Measurements from ENCODE around the gene RPL31. TPM values are rescaled to one million over a fixed set of nuclear protein-coding genes. Genes with fewer than 3 reads are reported as not detected.

Gene RPL31
- total RNA-seq, 2 donors from 2014 or later: 316 to 425 TPM

DNA sequence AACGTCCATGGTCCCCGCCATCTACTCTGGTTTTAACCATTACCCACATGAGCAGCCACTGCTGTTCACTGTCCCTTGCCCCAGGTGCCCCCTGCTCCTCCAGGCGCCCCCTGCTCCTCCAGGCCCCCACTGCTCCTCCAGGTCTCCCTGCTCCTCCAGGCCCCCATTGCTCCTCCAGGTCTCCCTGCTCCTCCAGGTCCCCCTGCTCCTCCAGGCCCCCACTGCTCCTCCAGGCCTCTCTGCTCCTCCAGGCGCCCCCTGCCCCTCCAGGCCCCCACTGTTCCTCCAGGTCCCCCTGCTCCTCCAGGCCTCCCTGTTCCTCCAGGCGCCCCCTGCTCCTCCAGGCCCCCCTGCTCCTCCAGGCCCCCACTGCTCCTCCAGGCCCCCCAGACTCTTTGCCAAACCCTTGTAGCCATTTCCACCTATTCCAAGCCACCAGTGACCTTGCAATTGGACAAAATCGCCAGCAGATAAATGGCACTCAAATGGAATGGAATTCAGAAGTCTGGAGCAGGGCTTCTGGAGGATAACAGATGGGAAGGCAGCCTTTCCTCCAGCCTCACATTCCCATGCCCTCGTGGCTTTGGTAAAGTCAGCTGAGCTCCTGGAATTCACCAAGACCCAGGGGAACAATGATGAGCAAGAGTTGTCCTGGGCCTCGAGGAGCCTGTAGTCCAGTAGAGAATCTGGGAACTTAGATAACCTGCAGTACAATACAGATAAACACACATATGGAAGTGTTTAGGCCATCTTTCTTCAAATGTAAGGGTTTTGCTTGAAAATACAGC lies 13.3 kb upstream of the RPL31 start:
- no peaks in the 10 kb centered on the region for H3K27me3 ChIP-seq
- 74 to 78% methylated on average over 8 of the region's 8 CpGs for WGBS, 2 donors
- intact Hi-C loops (cut with DNase I): loop anchor here (5.0 kb wide), 2 partner anchors 47 to 377 kb away; no protein-coding TSS in a partner anchor
- H3K36me3 ChIP-seq (replicated peaks in 1 of 2; ENCODE audit: insufficient read depth in 1 of 2, low read depth in 2 of 2): peaks cover 0 to 6% of the 10 kb centered on the region in 2 donors
- no peaks in the 10 kb centered on the region for H3K4me1 ChIP-seq
- DNase-seq (no peak), ATAC-seq (no peak)
- TF ChIP-seq, protein P1, sequence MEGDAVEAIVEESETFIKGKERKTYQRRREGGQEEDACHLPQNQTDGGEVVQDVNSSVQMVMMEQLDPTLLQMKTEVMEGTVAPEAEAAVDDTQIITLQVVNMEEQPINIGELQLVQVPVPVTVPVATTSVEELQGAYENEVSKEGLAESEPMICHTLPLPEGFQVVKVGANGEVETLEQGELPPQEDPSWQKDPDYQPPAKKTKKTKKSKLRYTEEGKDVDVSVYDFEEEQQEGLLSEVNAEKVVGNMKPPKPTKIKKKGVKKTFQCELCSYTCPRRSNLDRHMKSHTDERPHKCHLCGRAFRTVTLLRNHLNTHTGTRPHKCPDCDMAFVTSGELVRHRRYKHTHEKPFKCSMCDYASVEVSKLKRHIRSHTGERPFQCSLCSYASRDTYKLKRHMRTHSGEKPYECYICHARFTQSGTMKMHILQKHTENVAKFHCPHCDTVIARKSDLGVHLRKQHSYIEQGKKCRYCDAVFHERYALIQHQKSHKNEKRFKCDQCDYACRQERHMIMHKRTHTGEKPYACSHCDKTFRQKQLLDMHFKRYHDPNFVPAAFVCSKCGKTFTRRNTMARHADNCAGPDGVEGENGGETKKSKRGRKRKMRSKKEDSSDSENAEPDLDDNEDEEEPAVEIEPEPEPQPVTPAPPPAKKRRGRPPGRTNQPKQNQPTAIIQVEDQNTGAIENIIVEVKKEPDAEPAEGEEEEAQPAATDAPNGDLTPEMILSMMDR (IDR thresholded peaks at IDR 0.05): no peak
- TF ChIP-seq POLR2A (IDR thresholded peaks at IDR 0.05): no peak
- no peak overlapping the region for H3K4me3 ChIP-seq
- H3K27ac ChIP-seq: no peak overlapping the region
- no peaks in the 10 kb centered on the region for H3K9me3 ChIP-seq

DNA sequence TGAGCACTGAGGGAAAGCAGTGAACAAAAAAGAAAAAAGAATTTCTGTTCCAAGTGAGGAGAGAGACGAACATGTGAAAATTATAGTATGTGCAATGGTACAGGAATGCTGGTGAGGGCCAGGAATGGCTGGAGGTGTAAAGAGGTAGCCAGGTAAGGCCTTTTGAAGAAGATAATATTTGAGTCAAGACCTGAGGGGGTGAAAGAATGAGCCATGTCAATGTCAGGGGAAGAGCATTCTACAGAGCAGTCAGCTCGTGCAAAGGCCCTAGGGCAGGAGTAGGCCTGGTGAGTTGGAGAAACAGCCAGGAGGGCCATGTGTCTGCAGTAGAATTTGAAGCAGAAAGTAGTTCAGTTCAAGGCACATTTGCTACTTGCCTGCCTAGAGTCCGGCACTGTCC lies 12.4 kb upstream of the RPL31 start:
- no peak overlapping the region for H3K4me3 ChIP-seq
- TF ChIP-seq, protein P1 (IDR thresholded peaks at IDR 0.05): no peak
- TF ChIP-seq POLR2A (IDR thresholded peaks at IDR 0.05): no peak
- WGBS, 2 donors: 92 to 94% methylated on average over 3 of the region's 3 CpGs
- no peak overlapping the region for H3K27ac ChIP-seq
- intact Hi-C loops (cut with DNase I): loop anchor here (5.0 kb wide), 2 partner anchors 47 to 377 kb away; no protein-coding TSS in a partner anchor
- no peaks in the 10 kb centered on the region for H3K4me1 ChIP-seq
- no peaks in the 10 kb centered on the region for H3K27me3 ChIP-seq
- DNase-seq: no peak
- no peak for ATAC-seq
- peaks cover 0 to 6% of the 10 kb centered on the region in 2 donors for H3K36me3 ChIP-seq (replicated peaks in 1 of 2; ENCODE audit: insufficient read depth in 1 of 2, low read depth in 2 of 2)
- H3K9me3 ChIP-seq: no peaks in the 10 kb centered on the region

DNA sequence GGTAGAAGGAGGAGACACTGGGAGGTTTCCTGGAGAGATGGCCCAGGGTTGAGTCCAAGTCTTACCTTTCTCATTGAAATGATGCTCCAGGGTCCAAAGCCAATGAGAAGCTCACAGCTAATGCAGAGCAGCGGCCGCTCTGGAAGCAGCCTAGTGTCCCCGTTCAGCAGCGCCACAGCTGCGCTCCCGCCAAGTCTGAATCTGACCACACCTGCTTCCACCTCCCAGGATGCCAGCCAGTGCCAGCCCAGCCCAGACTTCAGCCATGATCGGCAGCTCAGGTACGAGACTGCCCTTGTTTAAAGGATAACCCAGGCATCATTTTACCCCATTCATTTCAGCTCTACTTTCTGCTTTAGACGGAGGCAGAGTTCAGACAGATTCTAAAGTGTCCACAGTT lies 11.9 kb upstream of the RPL31 start:
- no peak for TF ChIP-seq POLR2A (IDR thresholded peaks at IDR 0.05)
- TF ChIP-seq, protein P1 (IDR thresholded peaks at IDR 0.05): no peak
- peaks cover 0 to 8% of the 10 kb centered on the region in 2 donors for H3K36me3 ChIP-seq (replicated peaks in 1 of 2; ENCODE audit: insufficient read depth in 1 of 2, low read depth in 2 of 2)
- ATAC-seq (no peak), DNase-seq (no peak)
- WGBS, 2 donors: 94 to 96% methylated on average over 9 of the region's 9 CpGs
- no peaks in the 10 kb centered on the region for H3K27me3 ChIP-seq
- H3K4me1 ChIP-seq: no peaks in the 10 kb centered on the region
- intact Hi-C loops (cut with DNase I): no loop called here
- no peak overlapping the region for H3K4me3 ChIP-seq
- H3K9me3 ChIP-seq: no peaks in the 10 kb centered on the region
- H3K27ac ChIP-seq: no peak overlapping the region

DNA sequence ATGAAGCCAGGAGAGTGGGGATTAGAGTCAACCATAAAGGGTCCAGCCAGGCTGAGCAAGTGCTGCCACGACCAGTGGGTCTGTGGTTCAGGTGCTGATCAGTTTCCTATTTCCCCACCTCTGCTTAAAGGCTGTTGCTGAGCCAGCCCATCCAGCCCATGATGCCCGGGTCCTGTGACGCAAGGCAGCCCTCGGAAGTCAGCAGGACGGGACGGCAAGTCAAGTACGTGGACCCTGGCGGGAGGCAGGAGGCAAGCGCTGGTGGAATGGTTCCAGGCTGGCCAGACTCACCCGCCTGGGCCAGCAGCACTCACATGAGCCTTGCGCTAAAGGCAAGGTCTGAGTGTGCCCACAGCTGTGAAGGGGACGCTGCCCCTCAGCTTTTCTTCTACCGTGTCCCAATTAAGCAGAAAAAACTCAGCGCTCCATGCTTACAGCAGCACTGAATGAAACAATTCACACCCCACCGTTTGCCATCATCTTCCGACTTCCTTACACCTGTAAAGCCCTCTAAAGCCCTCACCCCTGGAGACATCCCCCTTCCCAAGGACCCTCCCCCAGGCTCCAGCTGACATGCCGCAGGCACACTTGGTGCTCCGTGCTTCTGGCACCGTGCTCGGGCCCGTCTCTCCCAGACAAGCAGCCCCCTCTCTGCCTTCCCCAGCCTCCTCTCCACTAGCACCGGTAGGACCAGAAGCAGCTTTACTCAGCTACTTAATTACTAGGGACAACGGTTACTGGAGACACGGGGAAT lies 11.3 kb upstream of the RPL31 start:
- WGBS, 2 donors: 85 to 93% methylated on average over 22 to 24 of the region's 24 CpGs
- no peaks in the 10 kb centered on the region for H3K27me3 ChIP-seq
- intact Hi-C loops (cut with DNase I): no loop called here
- no peak for ATAC-seq
- no peak overlapping the region for H3K27ac ChIP-seq
- TF ChIP-seq POLR2A (IDR thresholded peaks at IDR 0.05): no peak
- TF ChIP-seq, protein P1 (IDR thresholded peaks at IDR 0.05): no peak
- no peaks in the 10 kb centered on the region for H3K4me1 ChIP-seq
- H3K36me3 ChIP-seq (replicated peaks in 1 of 2; ENCODE audit: insufficient read depth in 1 of 2, low read depth in 2 of 2): peaks cover 0 to 14% of the 10 kb centered on the region in 2 donors
- DNase-seq: no peak
- H3K9me3 ChIP-seq: no peaks in the 10 kb centered on the region
- no peak overlapping the region for H3K4me3 ChIP-seq
